Prostate gland (tissue), 2 donors: Measurements from ENCODE around the gene BMPER. TPM values are rescaled to one million over a fixed set of nuclear protein-coding genes. Genes with fewer than 3 reads are reported as not detected.

Experiments
- DNase-seq: peaks from one replicate; pipeline ENCODE4 v3.0.0-alpha.2; 2019; ENCODE audit warnings: low spot score
- H3K27ac ChIP-seq, 2 donors: fragments of 200-600 bp; sonication (generic); 2 replicates each; pipeline ENCODE4 v1.5.1; 2017 to 2019
- H3K27me3 ChIP-seq: fragments of 200-600 bp; sonication (generic); replicated peaks from 2 replicates; pipeline ENCODE4 v1.5.1; 2019; ENCODE audit not compliant: insufficient read depth
- H3K36me3 ChIP-seq, 2 donors: fragments of 200-600 bp; sonication (generic); 1 replicate in 1 of 2; 2 replicates in 1 of 2; pipeline versions ENCODE4 v1.5.1 to v1.8.1; 2017 to 2019
- H3K4me1 ChIP-seq: fragments of 200-600 bp; sonication (generic); replicated peaks from 2 replicates; pipeline ENCODE4 v1.5.1; 2019
- H3K4me3 ChIP-seq, 2 donors: fragments of 200-600 bp; sonication (generic); 2 replicates each; pipeline ENCODE4 v1.5.1; 2017 to 2019
- H3K9me3 ChIP-seq: fragments of 200-600 bp; sonication (generic); 2 replicates; pipeline ENCODE4 v1.5.1; 2017
- CTCF ChIP-seq, 4 experiments: fragments of 200-600 bp in 2 of 4; fragments of 450-650 bp in 2 of 4; sonication (generic) in 2 of 4; IDR thresholded peaks; 1 replicate in 3 of 4; 2 replicates in 1 of 4; pipeline ENCODE4 v1.5.1; 2016 to 2019; ENCODE audit warnings: antibody characterized with exemption in 4 of 4, mild to moderate bottlenecking in 2 of 4, moderate library complexity in 2 of 4
- POLR2A ChIP-seq: fragments of 450-650 bp; IDR thresholded peaks from one replicate; pipeline ENCODE4 v1.6.1; 2016; ENCODE audit warnings: antibody characterized with exemption, mild to moderate bottlenecking
- POLR2AphosphoS5 ChIP-seq: sonication (generic); formaldehyde crosslinking; IDR thresholded peaks from one replicate; pipeline ENCODE4 v1.6.1; 2017; ENCODE audit warnings: antibody characterized with exemption
- WGBS: methylation state at CpG from one replicate; pipeline ENCODE4 v1.1.5; 2018; 5-methylcytosine and 5-hydroxymethylcytosine counted together
- intact Hi-C: fragments of 100-400 bp; cut with DNase I; formaldehyde crosslinking; loops from one replicate; pipeline ENCODE4 v1.14.2; 2022
- total RNA-seq, 2 donors: library from RNA; depleted of rRNA; stranded (reverse); fragments of >200 nt; gene quantifications; one replicate each; pipeline ENCODE4 v1.1.0, GENCODE V29; 2016

Gene BMPER
- total RNA-seq, 2 donors from 2014 or later, result 4.5 to 8.4 TPM

- WGBS, result 84% methylated on average over 2 of the region's 2 CpGs
Observed at GRCh38 chr7:33965183-33965744, 59.9 kb downstream of the BMPER start.

GRCh38 chr7:33968591-33968990, 63.3 kb downstream of the BMPER start:
- intact Hi-C loops, result no loop called here
- H3K36me3 ChIP-seq, result no peaks in the 10 kb centered on the region
- no peaks in the 10 kb centered on the region for H3K27me3 ChIP-seq
- 90% methylated on average over 1 of the region's 1 CpG for WGBS
- no peaks in the 10 kb centered on the region for H3K9me3 ChIP-seq
- no peak overlapping the region for H3K4me3 ChIP-seq
- TF ChIP-seq POLR2A, result no peak
- no peak for TF ChIP-seq CTCF (IDR thresholded peaks at IDR 0.05)
- TF ChIP-seq POLR2AphosphoS5, result no peak
- no peak overlapping the region for H3K27ac ChIP-seq
- DNase-seq, result no peak
- no peaks in the 10 kb centered on the region for H3K4me1 ChIP-seq

More at GRCh38 chr7:33965183-33965744, 59.9 kb downstream of the BMPER start:
- no peak for DNase-seq
- no peaks in the 10 kb centered on the region for H3K27me3 ChIP-seq
- H3K27ac ChIP-seq, result no peak overlapping the region
- H3K36me3 ChIP-seq, result no peaks in the 10 kb centered on the region
- no peaks in the 10 kb centered on the region for H3K4me1 ChIP-seq
- intact Hi-C loops, result no loop called here
- H3K4me3 ChIP-seq, result no peak overlapping the region
- TF ChIP-seq POLR2A (no peak), POLR2AphosphoS5 (no peak), CTCF (IDR thresholded peaks at IDR 0.05) (no peak)
- no peaks in the 10 kb centered on the region for H3K9me3 ChIP-seq

- H3K27ac ChIP-seq, result no peak overlapping the region
- 94% methylated on average over 5 of the region's 5 CpGs for WGBS
- no peak for TF ChIP-seq CTCF (IDR thresholded peaks at IDR 0.05)
- no peak for TF ChIP-seq POLR2AphosphoS5
- TF ChIP-seq POLR2A, result no peak
Observed at GRCh38 chr7:33970536-33970935, 65.2 kb downstream of the BMPER start.

GRCh38 chr7:33971106-33971505, 65.8 kb downstream of the BMPER start:
- intact Hi-C loops, result no loop called here

More at GRCh38 chr7:33970536-33970935, 65.2 kb downstream of the BMPER start:
- H3K36me3 ChIP-seq, result no peaks in the 10 kb centered on the region
- no peak overlapping the region for H3K4me3 ChIP-seq
- H3K9me3 ChIP-seq, result no peaks in the 10 kb centered on the region
- H3K27me3 ChIP-seq, result no peaks in the 10 kb centered on the region
- H3K4me1 ChIP-seq, result no peaks in the 10 kb centered on the region
- intact Hi-C loops, result no loop called here
- DNase-seq, result no peak

More at GRCh38 chr7:33971106-33971505, 65.8 kb downstream of the BMPER start:
- TF ChIP-seq POLR2AphosphoS5 (no peak), POLR2A (no peak), CTCF (IDR thresholded peaks at IDR 0.05) (no peak)
- no peaks in the 10 kb centered on the region for H3K36me3 ChIP-seq
- H3K27ac ChIP-seq, result no peak overlapping the region
- no peaks in the 10 kb centered on the region for H3K4me1 ChIP-seq
- no peak overlapping the region for H3K4me3 ChIP-seq
- 93% methylated on average over 3 of the region's 3 CpGs for WGBS
- no peaks in the 10 kb centered on the region for H3K9me3 ChIP-seq
- H3K27me3 ChIP-seq, result no peaks in the 10 kb centered on the region
- DNase-seq, result no peak
